ENCODE results near the gene CEMIP2.

GRCh38 chr9:71755230-71755629 lies 13.1 kb downstream of the CEMIP2 start:
- no peak for TF ChIP-seq CTCF (conservative IDR thresholded peaks at IDR 0.05 in 1 of 2, IDR thresholded peaks at IDR 0.05 in 1 of 2; ENCODE audit: extremely low read depth in 1 of 2, insufficient read depth in 1 of 2, low read depth in 1 of 2, low read length in 2 of 2)
- TF ChIP-seq EZH2 (IDR thresholded peaks at IDR 0.05; ENCODE audit: borderline replicate concordance, low read length) = no peak

Measured in mammary epithelial cell (primary cell).